GM23338 (cell line): ENCODE measurements around the gene NKD1. TPM values are rescaled to one million over a fixed set of nuclear protein-coding genes. Genes with fewer than 3 reads are reported as not detected.

Experiments used
- ATAC-seq: fragments of 200-7000 bp; cut with Tn5 transposase; 3 replicates; pipeline ENCODE4 v1.9.1; 2020
- DNase-seq: peaks from one replicate; pipeline ENCODE4 v3.0.0-alpha.2; 2015; ENCODE audit warnings: low spot score
- H2AFZ ChIP-seq: fragments of 200-600 bp; sonication (generic); 2 replicates; pipeline ENCODE4 v1.8.0; 2016; ENCODE audit warnings: antibody characterized with exemption, mild to moderate bottlenecking, moderate library complexity
- H3F3A ChIP-seq: fragments of 200-600 bp; sonication (generic); replicated peaks from 2 replicates; pipeline ENCODE4 v1.8.0; 2017; ENCODE audit warnings: antibody characterized with exemption, mixed run types, low read depth
- H3K27ac ChIP-seq: fragments of 200-600 bp; sonication (generic); 2 replicates; pipeline ENCODE4 v1.6.1; 2016; ENCODE audit warnings: low read depth
- H3K27me3 ChIP-seq: fragments of 200-600 bp; sonication (generic); 2 replicates; pipeline ENCODE4 v1.8.0; 2016; ENCODE audit warnings: mild to moderate bottlenecking, mixed run types, moderate library complexity; ENCODE audit not compliant: insufficient read depth
- H3K36me3 ChIP-seq: fragments of 200-600 bp; sonication (generic); 2 replicates; pipeline ENCODE4 v1.8.0; 2016; ENCODE audit warnings: mild to moderate bottlenecking; ENCODE audit not compliant: insufficient read depth
- H3K4me1 ChIP-seq: fragments of 200-600 bp; sonication (generic); 2 replicates; pipeline ENCODE4 v1.8.0; 2016; ENCODE audit warnings: mild to moderate bottlenecking, moderate library complexity; ENCODE audit not compliant: insufficient read depth
- H3K4me2 ChIP-seq: fragments of 200-600 bp; sonication (generic); 2 replicates; pipeline ENCODE4 v1.7.1; 2017; ENCODE audit warnings: mixed run types
- H3K4me3 ChIP-seq: fragments of 200-600 bp; sonication (generic); 2 replicates; pipeline ENCODE4 v1.6.1; 2016; ENCODE audit warnings: mixed run types
- H3K79me2 ChIP-seq: fragments of 200-600 bp; sonication (generic); replicated peaks from 2 replicates; pipeline ENCODE4 v1.8.0; 2017; ENCODE audit warnings: mild to moderate bottlenecking; ENCODE audit not compliant: insufficient read depth
- H3K9me2 ChIP-seq: fragments of 200-600 bp; sonication (generic); 2 replicates; pipeline ENCODE4 v1.8.0; 2017; ENCODE audit not compliant: insufficient read depth
- H4K20me1 ChIP-seq: fragments of 200-600 bp; sonication (generic); replicated peaks from 2 replicates; pipeline ENCODE4 v1.8.0; 2017; ENCODE audit warnings: mild to moderate bottlenecking; ENCODE audit not compliant: insufficient read depth
- H3K27ac Mint-ChIP-seq: 2 replicates; pipeline ENCODE4 v1.8.0; 2020; ENCODE audit warnings: inconsistent platforms, mild to moderate bottlenecking, moderate library complexity, mixed read lengths
- H3K27me3 Mint-ChIP-seq: 3 replicates; pipeline ENCODE4 v1.8.0; 2022; ENCODE audit warnings: low read depth, mild to moderate bottlenecking, moderate library complexity, mixed read lengths, inconsistent platforms; ENCODE audit not compliant: insufficient read depth, poor library complexity
- H3K36me3 Mint-ChIP-seq: 3 replicates; pipeline ENCODE4 v1.8.0; 2021; ENCODE audit warnings: low read depth, mild to moderate bottlenecking, inconsistent platforms, moderate library complexity, mixed read lengths
- H3K4me1 Mint-ChIP-seq: 3 replicates; pipeline ENCODE4 v1.8.0; 2020; ENCODE audit warnings: mild to moderate bottlenecking, inconsistent platforms, mixed read lengths
- H3K4me3 Mint-ChIP-seq: 3 replicates; pipeline ENCODE4 v1.8.0; 2021; ENCODE audit warnings: moderate library complexity, mild to moderate bottlenecking, inconsistent platforms, mixed read lengths
- H3K9me3 Mint-ChIP-seq: 3 replicates; pipeline ENCODE4 v1.8.0; 2020; ENCODE audit warnings: moderate library complexity, mild to moderate bottlenecking, inconsistent platforms, mixed read lengths
- CREB1 ChIP-seq: fragments of 250-450 bp; sonication (Bioruptor Pico); IDR thresholded peaks from 2 replicates; pipeline ENCODE4 v1.5.0; 2020; ENCODE audit warnings: low read depth, mild to moderate bottlenecking, moderate library complexity
- ETS1 ChIP-seq: IDR thresholded peaks from 2 replicates; pipeline ENCODE4 v1.6.1; 2016; ENCODE audit warnings: antibody characterized with exemption
- EZH2 ChIP-seq: fragments of 200-600 bp; sonication (generic); IDR thresholded peaks from one replicate; pipeline ENCODE4 v1.8.0; 2017; ENCODE audit warnings: antibody characterized with exemption, mild to moderate bottlenecking, low read depth; ENCODE audit not compliant: unreplicated experiment
- JUNB ChIP-seq: IDR thresholded peaks from one replicate; pipeline ENCODE4 v1.6.1; 2016; ENCODE audit warnings: antibody characterized with exemption; ENCODE audit not compliant: unreplicated experiment
- NANOG ChIP-seq: IDR thresholded peaks from 2 replicates; pipeline ENCODE4 v1.6.1; 2016; ENCODE audit warnings: antibody characterized with exemption, borderline replicate concordance
- POLR2AphosphoS5 ChIP-seq: IDR thresholded peaks from 2 replicates; pipeline ENCODE4 v1.6.1; 2016; ENCODE audit warnings: antibody characterized with exemption, low read depth
- STAT1 ChIP-seq: IDR thresholded peaks from one replicate; pipeline ENCODE4 v1.6.1; 2016; ENCODE audit warnings: antibody characterized with exemption; ENCODE audit not compliant: unreplicated experiment
- ZNF331 ChIP-seq: fragments of 250-450 bp; sonication (Bioruptor Pico); IDR thresholded peaks from 2 replicates; pipeline ENCODE4 v1.5.0; 2020; ENCODE audit warnings: low read depth, mild to moderate bottlenecking, moderate library complexity
- ZNF462 ChIP-seq: fragments of 250-450 bp; sonication (Bioruptor Pico); IDR thresholded peaks from 2 replicates; pipeline ENCODE4 v1.5.0; 2020; ENCODE audit warnings: mild to moderate bottlenecking, moderate library complexity
- polyA plus RNA-seq: library from polyadenylated mRNA; unstranded; fragments of >200 nt; fragmentation: Nextera tagmentation; extraction: Ambion mirVana; gene quantifications from 2 replicates; pipeline ENCODE4 v1.2.1, GENCODE V29; 2016
- total RNA-seq: library from RNA; depleted of rRNA; stranded (reverse); fragments of >200 nt; shearing (Covaris generic); gene quantifications from 2 replicates; pipeline ENCODE4 v1.2.3, GENCODE V29; 2014

NKD1 gene
- total and polyA plus RNA-seq, 2 experiments from 2014 or later, result 2.1 to 2.3 TPM

GRCh38 chr16:50613281-50613963 is 65.2 kb downstream of the NKD1 start (continued):
- TF ChIP-seq CREB1 (no peak), EZH2 (no peak), POLR2AphosphoS5 (no peak), ZNF331 (CRISPR knock-in tag) (no peak), ETS1 (no peak)

- no peaks in the 10 kb centered on the region for H4K20me1 ChIP-seq
- H3K36me3 ChIP-seq, result no peaks in the 10 kb centered on the region
- no peaks in the 10 kb centered on the region for H3K9me2 ChIP-seq
- no peak overlapping the region for H3K27ac ChIP-seq
- no peak for ATAC-seq
- Mint-ChIP-seq H3K27ac (no peak overlapping the region; the same call in 1 of the 2 replicates), H3K4me3 (no peak overlapping the region), H3K4me1 (peaks cover 32% of the 10 kb centered on the region), H3K36me3 (no peaks in the 10 kb centered on the region; the same call in 2 of the 3 replicates), H3K9me3 (no peaks in the 10 kb centered on the region; the same call in 2 of the 3 replicates), H3K27me3 (peaks cover 17% of the 10 kb centered on the region)
- no peaks in the 10 kb centered on the region for H3K79me2 ChIP-seq
- H3K27me3 ChIP-seq, result no peaks in the 10 kb centered on the region
- no peak for DNase-seq
- peaks cover 3% of the 10 kb centered on the region for H3K4me1 ChIP-seq
- 0 out of 2 replicates have a peak, but pooled peaks cover 3% of the 10 kb centered on the region for H3F3A ChIP-seq
- TF ChIP-seq NANOG (no peak), ZNF462 (CRISPR knock-in tag) (no peak), JUNB (no peak), STAT1 (no peak)
- no peak overlapping the region for H2AFZ ChIP-seq
- H3K4me3 ChIP-seq, result no peak overlapping the region
- H3K4me2 ChIP-seq, result no peak overlapping the region
Measured at GRCh38 chr16:50613964-50614474, 65.8 kb downstream of the NKD1 start.
